ENCODE data around the gene ZNF827.

The ZNF827 gene
- total RNA-seq, result 15.0 to 26.7 (median 20.3) reads per million in 3 donors

- Histone ChIP-seq H3K27ac (ENCODE audit: insufficient read depth, low read length, poor library complexity, severe bottlenecking) (peak within 1 kb of the TSS; percentile 67), H3K9me3 (ENCODE audit: control insufficient read depth, low read length) (no peaks in the 10 kb centered on the region), H3K36me3 (ENCODE audit: control insufficient read depth, insufficient read depth, low read length) (no peaks in the 10 kb centered on the region), H3K27me3 (replicated peaks; ENCODE audit: control insufficient read depth, insufficient read depth, low read length, poor library complexity, severe bottlenecking) (no peaks in the 10 kb centered on the region), H3K4me3 (ENCODE audit: insufficient read depth, low read depth, low read length, poor library complexity, severe bottlenecking) (peak within 1 kb of the TSS; percentile 90), H3K4me1 (ENCODE audit: control insufficient read depth, insufficient read depth, low read length, poor library complexity, severe bottlenecking) (peaks cover 8% of the 10 kb centered on the region)
- DNase-seq, result peak; percentile 44 to 58 (median 52)
Observed at GRCh38 chr4:145938618-145939440, at the start of gene ZNF827. TSS of gene ZNF827 (minus strand) at chr4:145938823. CDS start at chr4:145938407, 416 bp downstream.

DNA sequence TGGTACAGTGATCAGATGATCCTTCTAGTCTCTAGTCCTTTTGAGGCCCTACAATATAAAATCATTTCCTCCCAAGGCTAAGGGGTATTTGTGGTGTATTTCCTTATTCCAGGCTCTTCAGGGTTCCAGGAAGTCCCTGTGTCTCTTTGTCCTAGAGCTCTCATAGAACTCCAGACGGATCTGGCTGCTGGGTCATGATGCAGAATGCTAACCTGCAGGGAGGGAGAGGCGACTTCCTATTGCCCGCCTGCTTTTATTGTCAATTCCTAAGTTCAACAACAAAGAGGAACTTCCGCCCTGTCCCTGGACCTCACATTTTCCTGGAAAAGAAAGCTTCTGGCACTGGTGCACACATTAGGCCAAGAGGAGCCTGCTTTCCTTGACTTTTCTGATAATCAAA is 45.9 kb upstream of the ZNF827 start:
- no peak for DNase-seq
- Histone ChIP-seq H3K4me1 (ENCODE audit: control insufficient read depth, insufficient read depth, low read length, poor library complexity, severe bottlenecking) (no peaks in the 10 kb centered on the region), H3K27me3 (replicated peaks; ENCODE audit: control insufficient read depth, insufficient read depth, low read length, poor library complexity, severe bottlenecking) (no peaks in the 10 kb centered on the region), H3K27ac (ENCODE audit: insufficient read depth, low read length, poor library complexity, severe bottlenecking) (no peak overlapping the region), H3K9me3 (ENCODE audit: control insufficient read depth, low read length) (no peaks in the 10 kb centered on the region), H3K36me3 (ENCODE audit: control insufficient read depth, insufficient read depth, low read length) (no peaks in the 10 kb centered on the region), H3K4me3 (ENCODE audit: insufficient read depth, low read depth, low read length, poor library complexity, severe bottlenecking) (no peak overlapping the region)

GRCh38 chr4:145982791-145983190 is 44.2 kb upstream of the ZNF827 start:
- no peak for DNase-seq
- H3K4me3 ChIP-seq (ENCODE audit: insufficient read depth, low read depth, low read length, poor library complexity, severe bottlenecking), result no peak overlapping the region
- H3K4me1 ChIP-seq (ENCODE audit: control insufficient read depth, insufficient read depth, low read length, poor library complexity, severe bottlenecking), result no peaks in the 10 kb centered on the region

DNA sequence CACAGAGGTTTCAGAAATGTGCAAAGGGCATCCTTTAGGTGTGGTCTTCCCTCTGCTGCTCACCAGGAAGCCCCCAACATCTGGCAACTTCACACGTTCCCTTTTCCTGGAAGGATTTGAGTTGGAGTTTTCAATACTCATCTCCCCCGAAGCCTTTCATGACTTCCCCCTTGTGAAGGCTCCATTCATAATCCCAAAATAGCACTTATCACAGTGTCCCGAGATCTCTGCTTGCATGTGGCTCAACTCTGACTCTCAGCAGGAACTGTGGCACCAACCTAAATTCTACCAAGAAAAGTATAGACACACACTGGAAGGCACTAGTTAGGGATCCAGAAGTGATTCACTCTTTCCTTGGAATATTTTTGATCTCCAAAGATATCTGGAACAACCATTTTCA is 40.5 kb upstream of the ZNF827 start:
- no peaks in the 10 kb centered on the region for H3K36me3 ChIP-seq (ENCODE audit: control insufficient read depth, insufficient read depth, low read length)
- no peaks in the 10 kb centered on the region for H3K27me3 ChIP-seq (replicated peaks; ENCODE audit: control insufficient read depth, insufficient read depth, low read length, poor library complexity, severe bottlenecking)
- H3K9me3 ChIP-seq (ENCODE audit: control insufficient read depth, low read length), result no peaks in the 10 kb centered on the region
- H3K4me1 ChIP-seq (ENCODE audit: control insufficient read depth, insufficient read depth, low read length, poor library complexity, severe bottlenecking), result no peaks in the 10 kb centered on the region
- H3K4me3 ChIP-seq (ENCODE audit: insufficient read depth, low read depth, low read length, poor library complexity, severe bottlenecking), result no peak overlapping the region
- no peak for DNase-seq
- H3K27ac ChIP-seq (ENCODE audit: insufficient read depth, low read length, poor library complexity, severe bottlenecking), result no peak overlapping the region

More at GRCh38 chr4:145982791-145983190, 44.2 kb upstream of the ZNF827 start:
- H3K36me3 ChIP-seq (ENCODE audit: control insufficient read depth, insufficient read depth, low read length), result no peaks in the 10 kb centered on the region
- no peaks in the 10 kb centered on the region for H3K27me3 ChIP-seq (replicated peaks; ENCODE audit: control insufficient read depth, insufficient read depth, low read length, poor library complexity, severe bottlenecking)
- H3K9me3 ChIP-seq (ENCODE audit: control insufficient read depth, low read length), result no peaks in the 10 kb centered on the region
- H3K27ac ChIP-seq (ENCODE audit: insufficient read depth, low read length, poor library complexity, severe bottlenecking), result no peak overlapping the region

GRCh38 chr4:145976680-145977079 is 38.1 kb upstream of the ZNF827 start:
- no peak for DNase-seq
- Histone ChIP-seq H3K27ac (ENCODE audit: insufficient read depth, low read length, poor library complexity, severe bottlenecking) (no peak overlapping the region), H3K4me3 (ENCODE audit: insufficient read depth, low read depth, low read length, poor library complexity, severe bottlenecking) (no peak overlapping the region), H3K9me3 (ENCODE audit: control insufficient read depth, low read length) (no peaks in the 10 kb centered on the region), H3K4me1 (ENCODE audit: control insufficient read depth, insufficient read depth, low read length, poor library complexity, severe bottlenecking) (no peaks in the 10 kb centered on the region), H3K27me3 (replicated peaks; ENCODE audit: control insufficient read depth, insufficient read depth, low read length, poor library complexity, severe bottlenecking) (no peaks in the 10 kb centered on the region), H3K36me3 (ENCODE audit: control insufficient read depth, insufficient read depth, low read length) (no peaks in the 10 kb centered on the region)

GRCh38 chr4:145960012-145960411 is 21.4 kb upstream of the ZNF827 start:
- H3K36me3 ChIP-seq (ENCODE audit: control insufficient read depth, insufficient read depth, low read length), result no peaks in the 10 kb centered on the region
- no peak overlapping the region for H3K27ac ChIP-seq (ENCODE audit: insufficient read depth, low read length, poor library complexity, severe bottlenecking)
- no peaks in the 10 kb centered on the region for H3K27me3 ChIP-seq (replicated peaks; ENCODE audit: control insufficient read depth, insufficient read depth, low read length, poor library complexity, severe bottlenecking)
- no peaks in the 10 kb centered on the region for H3K4me1 ChIP-seq (ENCODE audit: control insufficient read depth, insufficient read depth, low read length, poor library complexity, severe bottlenecking)
- no peaks in the 10 kb centered on the region for H3K9me3 ChIP-seq (ENCODE audit: control insufficient read depth, low read length)
- no peak for DNase-seq
- H3K4me3 ChIP-seq (ENCODE audit: insufficient read depth, low read depth, low read length, poor library complexity, severe bottlenecking), result no peak overlapping the region

DNA sequence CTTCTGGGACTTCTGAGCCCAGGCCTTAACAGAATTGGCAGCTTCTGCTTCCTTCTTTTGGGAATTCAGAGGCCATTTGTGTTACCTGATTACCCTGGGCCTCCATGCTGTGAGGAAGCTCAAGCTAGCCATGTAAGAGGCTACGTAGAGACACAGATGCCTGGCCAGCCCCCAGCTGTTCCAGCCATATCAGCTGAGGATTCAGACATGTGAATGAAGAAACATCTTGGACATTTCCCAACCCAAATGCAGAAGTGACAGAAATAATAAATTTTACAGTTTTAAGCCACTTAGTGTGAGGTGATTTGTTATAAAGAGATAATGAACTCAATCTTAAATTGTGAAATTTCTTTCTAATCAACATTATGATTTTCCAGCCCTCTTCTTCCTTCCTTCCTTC is 18.7 kb upstream of the ZNF827 start:
- H3K27me3 ChIP-seq (replicated peaks; ENCODE audit: control insufficient read depth, insufficient read depth, low read length, poor library complexity, severe bottlenecking), result no peaks in the 10 kb centered on the region
- H3K4me1 ChIP-seq (ENCODE audit: control insufficient read depth, insufficient read depth, low read length, poor library complexity, severe bottlenecking), result no peaks in the 10 kb centered on the region
- no peak for DNase-seq
- H3K27ac ChIP-seq (ENCODE audit: insufficient read depth, low read length, poor library complexity, severe bottlenecking), result no peak overlapping the region
- no peaks in the 10 kb centered on the region for H3K9me3 ChIP-seq (ENCODE audit: control insufficient read depth, low read length)
- H3K4me3 ChIP-seq (ENCODE audit: insufficient read depth, low read depth, low read length, poor library complexity, severe bottlenecking), result no peak overlapping the region
- no peaks in the 10 kb centered on the region for H3K36me3 ChIP-seq (ENCODE audit: control insufficient read depth, insufficient read depth, low read length)

DNA sequence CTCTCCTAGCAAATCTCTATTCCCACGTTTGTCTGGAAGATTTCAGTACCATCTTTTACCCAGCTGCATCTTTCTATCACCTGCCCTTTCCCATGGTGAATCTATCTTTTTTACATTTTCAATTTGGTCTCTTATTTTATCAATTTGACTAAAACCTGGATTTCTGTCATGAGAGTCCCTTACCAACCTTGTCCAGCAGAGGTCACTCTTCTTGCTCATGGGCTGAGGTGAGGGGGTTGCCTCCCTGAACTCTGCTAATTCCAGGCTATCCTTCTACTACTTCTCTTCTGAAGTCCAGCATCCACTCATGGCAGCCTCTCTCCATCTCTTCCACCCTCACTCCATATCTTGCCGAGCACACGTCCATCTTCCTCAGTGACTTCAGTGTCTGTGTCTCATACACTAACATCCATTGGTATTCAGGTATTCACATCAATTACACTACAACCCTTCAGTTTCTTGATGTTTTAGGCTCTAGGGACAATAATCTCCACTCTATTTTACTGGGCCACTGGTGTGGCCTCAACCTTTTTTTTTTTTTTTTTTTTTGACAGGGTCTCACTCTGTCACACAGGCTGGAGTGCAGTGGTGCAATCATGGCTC is 17.8 kb upstream of the ZNF827 start:
- no peaks in the 10 kb centered on the region for H3K36me3 ChIP-seq (ENCODE audit: control insufficient read depth, insufficient read depth, low read length)
- no peak overlapping the region for H3K27ac ChIP-seq (ENCODE audit: insufficient read depth, low read length, poor library complexity, severe bottlenecking)
- no peaks in the 10 kb centered on the region for H3K9me3 ChIP-seq (ENCODE audit: control insufficient read depth, low read length)
- no peak overlapping the region for H3K4me3 ChIP-seq (ENCODE audit: insufficient read depth, low read depth, low read length, poor library complexity, severe bottlenecking)
- H3K4me1 ChIP-seq (ENCODE audit: control insufficient read depth, insufficient read depth, low read length, poor library complexity, severe bottlenecking), result no peaks in the 10 kb centered on the region
- DNase-seq, result no peak
- no peaks in the 10 kb centered on the region for H3K27me3 ChIP-seq (replicated peaks; ENCODE audit: control insufficient read depth, insufficient read depth, low read length, poor library complexity, severe bottlenecking)

GRCh38 chr4:145954924-145955339 is 16.3 kb upstream of the ZNF827 start:
- H3K27me3 ChIP-seq (replicated peaks; ENCODE audit: control insufficient read depth, insufficient read depth, low read length, poor library complexity, severe bottlenecking), result no peaks in the 10 kb centered on the region
- H3K36me3 ChIP-seq (ENCODE audit: control insufficient read depth, insufficient read depth, low read length), result no peaks in the 10 kb centered on the region
- H3K27ac ChIP-seq (ENCODE audit: insufficient read depth, low read length, poor library complexity, severe bottlenecking), result no peak overlapping the region
- no peaks in the 10 kb centered on the region for H3K9me3 ChIP-seq (ENCODE audit: control insufficient read depth, low read length)
- no peak overlapping the region for H3K4me3 ChIP-seq (ENCODE audit: insufficient read depth, low read depth, low read length, poor library complexity, severe bottlenecking)
- H3K4me1 ChIP-seq (ENCODE audit: control insufficient read depth, insufficient read depth, low read length, poor library complexity, severe bottlenecking), result no peaks in the 10 kb centered on the region
- DNase-seq, result no peak

- no peaks in the 10 kb centered on the region for H3K4me1 ChIP-seq (ENCODE audit: control insufficient read depth, insufficient read depth, low read length, poor library complexity, severe bottlenecking)
- H3K9me3 ChIP-seq (ENCODE audit: control insufficient read depth, low read length), result no peaks in the 10 kb centered on the region
- no peaks in the 10 kb centered on the region for H3K36me3 ChIP-seq (ENCODE audit: control insufficient read depth, insufficient read depth, low read length)
- no peaks in the 10 kb centered on the region for H3K27me3 ChIP-seq (replicated peaks; ENCODE audit: control insufficient read depth, insufficient read depth, low read length, poor library complexity, severe bottlenecking)
- no peak for DNase-seq
- H3K27ac ChIP-seq (ENCODE audit: insufficient read depth, low read length, poor library complexity, severe bottlenecking), result no peak overlapping the region
- no peak overlapping the region for H3K4me3 ChIP-seq (ENCODE audit: insufficient read depth, low read depth, low read length, poor library complexity, severe bottlenecking)
Observed at GRCh38 chr4:145951931-145952330, 13.3 kb upstream of the ZNF827 start.
